Measurements from ENCODE around the gene C2orf72.

Gene C2orf72

DNA sequence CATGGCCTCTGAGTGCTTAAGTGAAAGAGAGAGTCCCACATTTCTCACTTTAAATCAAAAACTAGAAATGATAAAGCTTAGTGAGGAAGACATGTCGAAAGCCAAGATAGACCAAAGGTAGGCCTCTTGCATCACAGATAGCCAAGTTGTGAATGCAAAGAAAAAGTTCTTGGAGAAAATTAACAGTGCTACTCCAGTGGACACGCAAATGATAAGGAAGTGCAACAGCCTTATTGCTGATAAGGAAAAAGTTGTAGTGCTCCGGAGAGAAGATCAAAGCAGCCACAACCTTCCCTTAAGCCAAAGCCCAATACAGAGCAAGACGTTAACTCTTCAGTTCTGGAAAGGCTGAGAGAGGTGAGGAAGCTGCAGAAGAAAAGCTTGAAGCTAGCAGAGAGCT lies 51.4 kb downstream of the C2orf72 start:
- no peak for DNase-seq

DNA sequence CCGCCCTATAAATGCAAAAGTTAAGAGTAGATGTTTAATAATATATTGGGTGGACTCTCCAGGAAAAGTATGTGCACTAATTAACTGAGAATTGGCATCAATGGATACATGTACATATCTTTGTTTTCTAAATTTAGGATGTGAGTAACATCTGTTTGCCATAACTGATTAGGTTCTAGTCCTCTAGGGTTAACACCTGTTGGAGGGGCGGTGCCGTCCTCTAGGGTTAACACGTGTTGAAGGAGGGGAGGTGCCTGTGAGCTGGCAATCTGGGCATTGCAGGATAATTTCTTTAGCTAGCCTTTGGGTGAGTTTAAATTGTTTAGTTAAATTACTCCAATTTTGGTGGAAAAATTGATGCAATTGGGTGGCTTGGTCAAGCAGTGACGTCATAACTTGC lies 56.6 kb downstream of the C2orf72 start:
- no peak for DNase-seq

DNA sequence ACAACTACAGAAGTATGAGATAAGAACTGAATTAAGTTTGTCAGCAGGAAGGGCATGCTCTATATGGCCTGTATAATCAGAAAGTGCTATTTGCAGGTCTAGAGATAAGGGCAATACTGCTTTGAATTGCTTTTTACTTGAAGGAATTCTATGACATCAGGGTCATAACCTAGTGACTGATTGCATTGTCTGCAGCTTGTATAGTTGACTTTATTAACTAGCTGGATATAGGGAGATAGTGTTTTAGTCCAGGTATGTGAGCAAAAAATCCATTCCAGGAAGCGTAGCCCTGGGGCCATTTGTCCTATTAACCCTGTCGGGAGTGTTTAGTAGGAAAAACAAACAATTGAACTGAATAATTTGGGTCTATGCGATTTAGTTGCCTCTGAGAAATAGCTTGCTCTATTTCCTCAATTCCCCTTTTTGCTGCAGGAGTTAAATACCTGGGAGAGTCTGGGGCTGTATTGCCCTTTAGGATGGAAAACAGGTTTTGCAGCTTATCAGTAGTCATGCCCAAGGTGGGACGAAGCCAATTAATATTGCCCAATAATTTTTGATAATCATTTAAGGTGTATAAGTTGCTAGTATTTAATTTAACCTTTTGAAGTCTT lies 57.5 kb downstream of the C2orf72 start:
- no peak for DNase-seq

All from NCI-H146 (cell line).